Ascending aorta (tissue), 2 donors: ENCODE measurements around the gene ABHD5. TPM values are rescaled to one million over a fixed set of nuclear protein-coding genes. Genes with fewer than 3 reads are reported as not detected.
"Not testable (repeated sequence)": the region's sequence is repeated elsewhere in the genome, so short reads cannot be mapped to it uniquely, and the experiment has no call there.

Experiments used
- DNase-seq, 2 donors: peaks; one replicate each; pipeline ENCODE4 v3.0.0-alpha.2; 2019; ENCODE audit warnings: low spot score in 2 of 2
- H3K27ac ChIP-seq, 2 donors: fragments of 200-600 bp; sonication (generic); one replicate each; pipeline ENCODE4 v1.5.1; 2016 to 2017; ENCODE audit warnings: mild to moderate bottlenecking in 1 of 2
- H3K27me3 ChIP-seq: fragments of 200-600 bp; sonication (generic); one replicate; pipeline ENCODE4 v1.5.1; 2017
- H3K36me3 ChIP-seq, 2 donors: fragments of 200-600 bp; sonication (generic); one replicate each; pipeline ENCODE4 v1.5.1; 2016
- H3K4me1 ChIP-seq, 2 donors: fragments of 200-600 bp; sonication (generic); one replicate each; pipeline ENCODE4 v1.5.1; 2016 to 2017; ENCODE audit warnings: mild to moderate bottlenecking in 1 of 2
- H3K4me3 ChIP-seq, 2 donors: fragments of 200-600 bp; sonication (generic); one replicate each; pipeline ENCODE4 v1.5.1; 2016 to 2017; ENCODE audit warnings: mild to moderate bottlenecking in 1 of 2
- H3K9me3 ChIP-seq, 2 donors: fragments of 200-600 bp; sonication (generic); one replicate each; pipeline ENCODE4 v1.5.1; 2016
- intact Hi-C: fragments of 100-400 bp; cut with DNase I; formaldehyde crosslinking; loops from one replicate; pipeline ENCODE4 v1.15.1; 2023
- total RNA-seq: library from RNA; depleted of rRNA; stranded (reverse); fragments of >200 nt; gene quantifications from one replicate; pipeline ENCODE4 v1.1.0, GENCODE V29; 2016
- TF ChIP-seq, protein P1 (sequence below), 3 experiments: fragments of 200-600 bp in 2 of 3; fragments of 450-650 bp in 1 of 3; sonication (generic) in 2 of 3; IDR thresholded peaks; one replicate each; pipeline ENCODE4 v1.5.1; 2016 to 2019; ENCODE audit warnings: antibody characterized with exemption in 3 of 3, mild to moderate bottlenecking in 1 of 3, moderate library complexity in 1 of 3

The ABHD5 gene
- total RNA-seq, 1 donor from 2014 or later = 5.3 TPM

DNA sequence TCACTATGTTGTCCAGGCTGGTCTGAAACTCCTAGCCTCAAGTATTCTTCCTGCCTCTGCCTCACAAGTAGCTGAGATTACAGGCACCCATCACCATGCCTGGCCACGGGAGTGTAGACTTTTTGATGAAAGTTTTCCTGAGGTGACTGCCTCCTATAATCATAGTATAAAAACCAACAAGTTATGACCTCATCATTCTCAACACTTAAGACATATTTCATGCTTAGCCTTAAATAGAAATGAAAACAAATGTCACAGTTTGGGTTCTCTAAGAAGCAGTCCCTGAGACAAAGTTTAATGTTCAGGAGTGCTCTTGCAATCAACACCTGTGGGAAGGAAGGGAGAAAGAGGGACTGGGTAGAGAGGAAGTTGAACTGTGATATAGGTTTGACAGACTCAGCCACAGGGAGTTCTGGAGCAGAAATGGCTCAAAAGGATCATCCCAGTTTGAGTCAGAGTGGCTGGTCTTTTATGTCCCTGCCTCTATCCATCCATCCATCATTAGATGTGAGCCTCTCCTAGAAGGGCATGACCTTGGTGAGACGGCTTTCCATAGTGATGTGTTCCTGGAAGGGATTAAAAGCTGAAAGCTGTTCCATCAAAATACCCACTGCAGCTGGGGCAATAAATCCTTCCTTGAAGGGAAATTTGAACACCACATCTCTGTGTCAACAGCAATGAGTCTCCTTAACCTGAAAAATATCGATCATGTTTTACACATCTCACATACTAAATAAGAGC, 16.2 kb upstream of the ABHD5 start:
- Histone ChIP-seq H3K4me3 (no peak overlapping the region), H3K36me3 (no peaks in the 10 kb centered on the region), H3K9me3 (no peaks in the 10 kb centered on the region), H3K27me3 (no peaks in the 10 kb centered on the region), H3K4me1 (no peaks in the 10 kb centered on the region), H3K27ac (no peak overlapping the region)
- intact Hi-C loops = no loop called here
- TF ChIP-seq, protein P1, sequence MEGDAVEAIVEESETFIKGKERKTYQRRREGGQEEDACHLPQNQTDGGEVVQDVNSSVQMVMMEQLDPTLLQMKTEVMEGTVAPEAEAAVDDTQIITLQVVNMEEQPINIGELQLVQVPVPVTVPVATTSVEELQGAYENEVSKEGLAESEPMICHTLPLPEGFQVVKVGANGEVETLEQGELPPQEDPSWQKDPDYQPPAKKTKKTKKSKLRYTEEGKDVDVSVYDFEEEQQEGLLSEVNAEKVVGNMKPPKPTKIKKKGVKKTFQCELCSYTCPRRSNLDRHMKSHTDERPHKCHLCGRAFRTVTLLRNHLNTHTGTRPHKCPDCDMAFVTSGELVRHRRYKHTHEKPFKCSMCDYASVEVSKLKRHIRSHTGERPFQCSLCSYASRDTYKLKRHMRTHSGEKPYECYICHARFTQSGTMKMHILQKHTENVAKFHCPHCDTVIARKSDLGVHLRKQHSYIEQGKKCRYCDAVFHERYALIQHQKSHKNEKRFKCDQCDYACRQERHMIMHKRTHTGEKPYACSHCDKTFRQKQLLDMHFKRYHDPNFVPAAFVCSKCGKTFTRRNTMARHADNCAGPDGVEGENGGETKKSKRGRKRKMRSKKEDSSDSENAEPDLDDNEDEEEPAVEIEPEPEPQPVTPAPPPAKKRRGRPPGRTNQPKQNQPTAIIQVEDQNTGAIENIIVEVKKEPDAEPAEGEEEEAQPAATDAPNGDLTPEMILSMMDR (IDR thresholded peaks at IDR 0.05) = no peak
- no peak for DNase-seq

DNA sequence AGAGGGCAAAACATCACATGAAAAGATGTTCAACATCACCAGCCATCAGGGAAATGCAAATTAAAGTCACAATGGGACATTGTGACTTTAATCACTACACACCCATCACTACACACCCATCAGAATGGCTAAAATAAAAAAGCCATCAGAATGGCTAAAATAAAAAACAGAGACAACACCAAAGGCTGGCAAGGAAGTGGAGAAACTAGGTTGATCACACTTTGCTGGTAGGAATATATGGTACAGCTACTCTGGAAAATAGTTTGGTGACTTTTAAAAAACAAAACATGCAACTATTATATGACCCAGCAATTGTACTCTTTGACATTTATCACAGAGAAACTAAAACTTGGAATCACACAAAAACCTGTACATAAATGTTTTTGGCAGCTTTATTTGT, 15.1 kb upstream of the ABHD5 start:
- Histone ChIP-seq H3K4me1 (no peaks in the 10 kb centered on the region), H3K4me3 (no peak overlapping the region), H3K27ac (no peak overlapping the region), H3K27me3 (no peaks in the 10 kb centered on the region), H3K9me3 (no peaks in the 10 kb centered on the region), H3K36me3 (no peaks in the 10 kb centered on the region)
- intact Hi-C loops = no loop called here
- TF ChIP-seq, protein P1 (IDR thresholded peaks at IDR 0.05) = no peak
- DNase-seq = no peak

GRCh38 chr3:43676441-43676840, 14.3 kb upstream of the ABHD5 start:
- DNase-seq = no peak
- H3K27me3 ChIP-seq = no peaks in the 10 kb centered on the region
- no peaks in the 10 kb centered on the region for H3K4me1 ChIP-seq
- intact Hi-C loops = no loop called here
- TF ChIP-seq, protein P1 (IDR thresholded peaks at IDR 0.05) = no peak
- no peaks in the 10 kb centered on the region for H3K36me3 ChIP-seq
- no peak overlapping the region for H3K4me3 ChIP-seq
- no peaks in the 10 kb centered on the region for H3K9me3 ChIP-seq
- H3K27ac ChIP-seq = no peak overlapping the region

DNA sequence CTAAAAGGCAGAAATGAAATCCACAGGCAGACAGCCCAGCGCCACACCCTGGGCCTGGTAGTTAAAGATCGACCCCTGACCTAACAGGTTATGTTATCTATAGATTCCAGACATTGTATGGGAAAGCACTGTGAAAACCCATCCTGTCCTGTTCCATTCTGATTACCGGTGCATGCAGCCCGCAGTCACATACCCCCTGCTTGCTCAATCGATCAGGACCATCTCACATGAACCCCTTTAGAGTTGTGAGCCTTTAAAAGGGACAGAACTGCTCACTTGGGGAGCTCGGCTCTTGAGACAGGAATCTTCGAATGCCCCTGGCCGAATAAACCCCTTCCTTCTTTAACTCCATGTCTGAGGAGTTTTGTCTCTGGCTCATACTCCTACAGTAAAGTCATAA, 12.4 kb upstream of the ABHD5 start:
- H3K36me3 ChIP-seq, intact Hi-C loops, H3K27me3 ChIP-seq, H3K4me3 ChIP-seq, DNase-seq, H3K9me3 ChIP-seq, H3K4me1 ChIP-seq, H3K27ac ChIP-seq: not testable (repeated sequence)

DNA sequence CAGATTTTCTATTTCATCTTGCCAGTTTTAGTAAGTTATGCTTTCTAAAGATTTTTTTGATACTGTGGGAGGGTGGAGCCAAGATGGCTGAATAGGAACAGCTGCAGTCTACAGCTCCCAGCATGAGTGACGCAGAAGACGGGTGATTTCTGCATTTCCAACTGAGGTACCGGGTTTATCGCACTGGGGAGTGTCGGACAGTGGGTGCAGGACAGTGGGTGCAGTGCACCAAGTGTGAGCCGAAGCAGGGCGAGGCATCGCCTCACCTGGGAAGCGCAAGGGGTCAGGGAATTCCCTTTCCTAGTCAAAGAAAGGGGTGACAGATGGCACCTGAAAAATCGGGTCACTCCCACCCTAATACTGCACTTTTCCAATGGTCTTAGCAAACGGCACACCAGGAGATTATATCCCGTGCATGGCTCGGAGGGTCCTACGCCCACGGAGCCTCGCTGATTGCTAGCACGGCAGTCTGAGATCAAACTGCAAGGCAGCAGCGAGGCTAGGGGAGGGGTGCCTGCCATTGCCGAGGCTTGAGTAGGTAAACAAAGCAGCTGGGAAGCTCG, 11.8 kb upstream of the ABHD5 start:
- H3K9me3 ChIP-seq, H3K27ac ChIP-seq, H3K4me3 ChIP-seq, DNase-seq, H3K27me3 ChIP-seq, intact Hi-C loops, H3K4me1 ChIP-seq, H3K36me3 ChIP-seq: not testable (repeated sequence)

DNA sequence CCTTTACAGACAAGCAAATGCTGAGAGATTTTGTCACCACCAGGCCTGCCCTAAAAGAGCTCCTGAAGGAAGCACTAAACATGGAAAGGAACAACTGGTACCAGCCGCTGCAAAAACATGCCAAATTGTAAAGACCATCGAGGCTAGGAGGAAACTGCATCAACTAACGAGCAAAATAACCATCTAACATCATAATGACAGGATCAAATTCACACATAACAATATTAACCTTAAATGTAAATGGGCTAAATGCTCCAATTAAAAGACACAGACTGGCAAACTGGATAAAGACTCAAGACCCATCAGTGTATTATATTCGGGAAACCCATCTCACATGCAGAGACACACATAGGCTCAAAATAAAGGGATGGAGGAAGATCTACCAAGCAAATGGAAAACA, 9.9 kb upstream of the ABHD5 start:
- not testable (repeated sequence) for DNase-seq

DNA sequence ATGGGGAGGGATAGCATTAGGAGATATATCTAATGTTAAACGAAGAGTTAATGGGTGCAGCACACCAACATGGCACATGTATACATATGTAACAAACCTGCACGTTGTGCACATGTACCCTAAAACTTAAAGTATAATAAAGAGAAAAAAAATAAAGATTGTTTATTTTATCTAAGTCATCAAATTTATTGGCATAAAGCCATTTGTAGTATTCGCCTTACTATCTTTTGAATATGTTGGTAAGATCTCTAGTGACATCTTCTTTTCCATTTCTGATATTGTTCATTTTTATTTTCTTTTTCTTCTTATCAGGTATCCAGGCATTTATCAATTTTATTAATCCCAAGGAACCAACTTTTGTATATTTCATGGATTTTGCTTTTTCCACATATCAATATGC, 5.8 kb upstream of the ABHD5 start:
- TF ChIP-seq, protein P1 (IDR thresholded peaks at IDR 0.05) = no peak
- H3K36me3 ChIP-seq = no peaks in the 10 kb centered on the region
- no peak overlapping the region for H3K4me3 ChIP-seq
- H3K9me3 ChIP-seq = no peaks in the 10 kb centered on the region
- no peak overlapping the region for H3K27ac ChIP-seq
- H3K4me1 ChIP-seq = peaks cover 0 to 1% of the 10 kb centered on the region in 2 donors
- no peaks in the 10 kb centered on the region for H3K27me3 ChIP-seq
- intact Hi-C loops = no loop called here
- no peak for DNase-seq

More for the DNA sequence above, 9.9 kb upstream of the ABHD5 start:
- H3K27ac ChIP-seq, H3K27me3 ChIP-seq, H3K9me3 ChIP-seq, H3K36me3 ChIP-seq, H3K4me3 ChIP-seq, H3K4me1 ChIP-seq, intact Hi-C loops: not testable (repeated sequence)
